HG03108 (cell line): ENCODE data around the gene MAP3K21.

Source experiments
- ATAC-seq: cut with Tn5 transposase; IDR thresholded peaks from one replicate; pipeline ENCODE4 v1.9.1; 2021; ENCODE audit warnings: moderate library complexity; ENCODE audit not compliant: unreplicated experiment

The MAP3K21 gene

GRCh38 chr1:233323718-233324117 is 3.8 kb upstream of the MAP3K21 start:
- no peak for ATAC-seq

- no peak for ATAC-seq
Measured at GRCh38 chr1:233326319-233326718, 1.2 kb upstream of the MAP3K21 start.

- ATAC-seq: peak; percentile 91
Measured at GRCh38 chr1:233326811-233327650, 493 bp upstream of the MAP3K21 start.

- ATAC-seq: peak; percentile 14
Measured at GRCh38 chr1:233328142-233328921, 808 bp downstream of the MAP3K21 start.

GRCh38 chr1:233331676-233332519 is 4.4 kb downstream of the MAP3K21 start:
- ATAC-seq: no peak

GRCh38 chr1:233333086-233333485 is 5.6 kb downstream of the MAP3K21 start:
- ATAC-seq: no peak

GRCh38 chr1:233334092-233334491 is 6.6 kb downstream of the MAP3K21 start:
- no peak for ATAC-seq

- no peak for ATAC-seq
Measured at GRCh38 chr1:233336554-233337456, 9.3 kb downstream of the MAP3K21 start.

- no peak for ATAC-seq
Measured at GRCh38 chr1:233337505-233337904, 10.0 kb downstream of the MAP3K21 start.

GRCh38 chr1:233338102-233338501 is 10.6 kb downstream of the MAP3K21 start:
- ATAC-seq: no peak

GRCh38 chr1:233340031-233340555 is 12.6 kb downstream of the MAP3K21 start:
- no peak for ATAC-seq

- ATAC-seq: no peak
Measured at GRCh38 chr1:233340966-233341516, 13.5 kb downstream of the MAP3K21 start.

GRCh38 chr1:233342086-233342485 is 14.6 kb downstream of the MAP3K21 start:
- ATAC-seq: no peak

GRCh38 chr1:233343262-233343661 is 15.7 kb downstream of the MAP3K21 start:
- no peak for ATAC-seq

- no peak for ATAC-seq
Measured at GRCh38 chr1:233347338-233347737, 19.8 kb downstream of the MAP3K21 start.

- no peak for ATAC-seq
Measured at GRCh38 chr1:233349137-233349536, 21.6 kb downstream of the MAP3K21 start.

GRCh38 chr1:233354983-233355382 is 27.5 kb downstream of the MAP3K21 start:
- ATAC-seq: no peak

GRCh38 chr1:233355841-233356704 is 28.5 kb downstream of the MAP3K21 start:
- ATAC-seq: peak; percentile 56

- no peak for ATAC-seq
Measured at GRCh38 chr1:233356705-233356987, 29.1 kb downstream of the MAP3K21 start.
